CD4-positive, alpha-beta T cell treated with Interleukin-12 subunit alpha and Interleukin-12 subunit beta, for 1 hour (primary cell): ENCODE data around the gene MICB.
A peak's percentile ranks its signal among the peaks of the same experiment; 100 is the strongest.

Experiments
- DNase-seq: peaks from one replicate; pipeline ENCODE4 v3.0.0-alpha.2; 2020

MICB gene

GRCh38 chr6:31541658-31542521, 43.9 kb downstream of the MICB start, which contains the start of gene DDX39B:
DDX39B (minus strand) TSS chr6:31542003; CDS start chr6:31540532, 1,471 bp downstream.
- DNase-seq = peak; percentile 95

GRCh38 chr6:31543639-31544038, 45.7 kb downstream of the MICB start:
- DNase-seq = no peak

GRCh38 chr6:31544676-31545075, 46.7 kb downstream of the MICB start:
- no peak for DNase-seq

DNA sequence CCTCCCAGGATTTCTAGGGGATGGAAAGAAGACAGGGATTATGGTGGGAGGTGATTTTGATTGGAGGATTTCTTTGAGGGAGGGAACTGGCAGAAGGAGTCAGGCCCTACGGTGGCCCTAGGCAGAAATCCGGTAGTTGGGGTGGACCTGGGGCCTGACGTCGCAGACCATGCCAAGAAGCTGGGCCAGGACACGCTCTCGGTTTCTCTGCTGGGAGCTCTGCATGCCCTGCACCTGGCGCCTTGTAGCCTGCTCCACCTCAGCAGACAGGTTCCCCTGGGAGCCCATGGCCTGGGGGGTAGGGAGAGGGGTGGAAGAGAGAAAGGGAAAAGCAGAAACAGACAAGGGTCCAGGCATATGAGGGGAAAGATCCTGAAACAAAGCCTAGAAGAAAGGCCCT, 47.3 kb downstream of the MICB start:
- no peak for DNase-seq

GRCh38 chr6:31546339-31546957, 48.5 kb downstream of the MICB start, which contains the start of gene ATP6V1G2:
ATP6V1G2 (minus strand) TSS chr6:31546608; CDS start chr6:31546559, 49 bp downstream.
- DNase-seq = peak; percentile 87

- peak; percentile 93 for DNase-seq
Observed at GRCh38 chr6:31546958-31547726, 49.2 kb downstream of the MICB start, which contains the start of gene NFKBIL1. NFKBIL1 (plus strand) TSS chr6:31547608; CDS start chr6:31547695, 87 bp downstream.

DNA sequence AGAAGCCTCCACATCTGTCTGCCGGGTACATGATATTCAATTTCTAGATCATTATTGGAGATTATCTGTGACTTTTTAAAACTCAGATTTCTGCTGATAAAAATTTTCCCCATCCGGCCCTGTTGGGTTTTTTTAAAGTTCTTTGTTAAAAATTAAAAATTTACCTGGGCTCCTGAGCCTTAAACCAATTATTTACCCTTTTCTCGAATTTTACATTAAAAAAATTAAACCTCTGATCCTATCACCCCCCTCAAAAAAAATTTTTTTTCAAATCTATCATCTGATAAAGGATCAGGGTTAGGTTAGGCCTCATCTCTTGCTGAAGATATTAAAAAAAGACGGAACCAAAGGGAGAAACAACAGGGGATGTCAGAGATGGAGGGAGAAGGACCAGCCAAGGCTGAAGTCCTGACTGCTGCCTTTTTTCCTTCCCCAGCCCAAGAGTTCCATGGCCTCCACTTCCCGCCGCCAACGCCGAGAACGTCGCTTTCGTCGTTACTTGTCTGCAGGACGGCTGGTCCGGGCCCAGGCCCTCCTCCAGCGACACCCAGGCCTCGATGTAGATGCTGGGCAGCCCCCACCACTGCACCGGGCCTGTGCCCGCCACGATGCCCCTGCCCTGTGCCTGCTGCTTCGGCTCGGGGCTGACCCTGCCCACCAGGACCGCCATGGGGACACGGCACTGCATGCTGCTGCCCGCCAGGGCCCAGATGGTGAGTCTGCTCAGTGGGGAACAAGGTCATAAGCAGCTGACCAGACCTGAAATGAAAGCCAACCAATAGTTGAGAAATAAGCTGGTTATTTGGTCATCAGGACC, 50.0 kb downstream of the MICB start:
- DNase-seq = no peak

- no peak for DNase-seq
Observed at GRCh38 chr6:31548544-31548873, 50.6 kb downstream of the MICB start.

- DNase-seq = peak; percentile 77
Observed at GRCh38 chr6:31551371-31551770, 53.4 kb downstream of the MICB start.

GRCh38 chr6:31556307-31556706, 58.4 kb downstream of the MICB start:
- no peak for DNase-seq

GRCh38 chr6:31557443-31558317, 59.7 kb downstream of the MICB start:
- DNase-seq = no peak

GRCh38 chr6:31558318-31558625, 60.3 kb downstream of the MICB start:
- no peak for DNase-seq

DNA sequence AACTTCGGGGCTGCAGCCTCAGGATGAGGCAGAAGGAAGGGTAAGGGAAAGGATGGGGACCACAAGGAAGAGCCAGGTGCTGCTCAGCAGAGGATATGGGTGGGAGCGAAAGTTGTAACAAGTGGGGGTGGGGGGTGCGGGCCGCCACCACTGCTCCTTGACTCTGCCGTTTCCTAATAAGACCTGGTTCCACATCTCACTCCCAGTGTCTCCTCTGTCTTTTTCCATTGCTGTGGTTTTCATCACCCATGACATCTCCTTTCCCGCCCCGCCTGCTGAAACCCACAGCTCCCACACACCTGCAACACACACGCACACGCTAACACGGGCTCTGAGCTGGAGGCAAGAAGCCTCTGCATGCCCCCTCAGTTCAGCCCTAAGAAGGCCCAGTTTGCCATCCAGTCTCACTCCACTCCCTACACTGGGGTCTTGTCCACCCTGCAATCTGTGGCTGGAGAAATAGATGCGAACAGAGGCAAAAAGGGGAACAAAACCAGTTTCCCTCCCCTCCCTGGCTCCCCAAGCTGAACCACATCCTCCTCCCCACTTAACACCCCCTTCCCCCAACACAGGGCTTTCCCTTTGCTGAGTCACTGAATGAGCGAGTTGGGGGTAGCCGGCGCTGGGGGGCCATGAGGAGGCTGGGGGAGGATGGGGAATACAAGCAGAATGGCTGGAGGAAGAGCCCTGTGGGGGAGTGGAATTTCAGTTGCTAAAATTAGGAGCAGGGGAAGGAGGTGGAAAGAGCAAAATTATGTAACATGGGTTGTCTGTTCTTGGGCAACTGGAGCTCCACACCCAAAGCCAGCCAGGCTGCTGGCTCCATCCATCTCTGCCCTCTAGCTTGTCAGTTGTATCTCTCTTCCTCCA, 60.9 kb downstream of the MICB start:
- peak; percentile 74 for DNase-seq

DNA sequence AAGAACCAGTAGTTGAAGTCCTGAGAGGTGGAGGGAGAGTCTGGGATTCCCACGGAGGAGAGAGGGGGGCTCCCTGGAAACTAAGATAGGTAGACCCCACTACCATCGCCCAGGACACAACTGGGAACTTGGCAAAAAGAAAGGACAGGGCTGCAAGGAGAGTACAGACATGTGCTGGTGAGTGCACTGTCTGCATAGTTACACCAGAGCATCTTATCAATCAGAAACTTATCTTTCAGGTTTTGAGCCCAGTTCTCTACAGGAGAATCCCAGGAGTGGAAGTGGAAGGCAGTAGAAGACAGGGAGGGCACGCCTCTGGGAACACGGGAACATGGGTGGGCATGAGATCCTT, 61.6 kb downstream of the MICB start:
- no peak for DNase-seq

- DNase-seq = peak; percentile 62
Observed at GRCh38 chr6:31559958-31560696, 62.2 kb downstream of the MICB start.

- DNase-seq = no peak
Observed at GRCh38 chr6:31560697-31561058, 62.7 kb downstream of the MICB start.
